ENCODE results near the gene CD9.
A peak's percentile ranks its signal among the peaks of the same experiment; 100 is the strongest.

The CD9 gene

GRCh38 chr12:6269986-6270385 lies 69.8 kb downstream of the CD9 start:
- no peaks in the 10 kb centered on the region for H3K36me3 ChIP-seq (replicated peaks)
- H3K4me3 ChIP-seq (ENCODE audit: low read depth, low read length): no peak overlapping the region
- in situ Hi-C loops (cut with HindIII; ENCODE audit: low pct_ligation_motif_present, low sequenced_read_pairs): no loop called here
- H3K27ac ChIP-seq: no peak overlapping the region
- TF ChIP-seq, protein P1, sequence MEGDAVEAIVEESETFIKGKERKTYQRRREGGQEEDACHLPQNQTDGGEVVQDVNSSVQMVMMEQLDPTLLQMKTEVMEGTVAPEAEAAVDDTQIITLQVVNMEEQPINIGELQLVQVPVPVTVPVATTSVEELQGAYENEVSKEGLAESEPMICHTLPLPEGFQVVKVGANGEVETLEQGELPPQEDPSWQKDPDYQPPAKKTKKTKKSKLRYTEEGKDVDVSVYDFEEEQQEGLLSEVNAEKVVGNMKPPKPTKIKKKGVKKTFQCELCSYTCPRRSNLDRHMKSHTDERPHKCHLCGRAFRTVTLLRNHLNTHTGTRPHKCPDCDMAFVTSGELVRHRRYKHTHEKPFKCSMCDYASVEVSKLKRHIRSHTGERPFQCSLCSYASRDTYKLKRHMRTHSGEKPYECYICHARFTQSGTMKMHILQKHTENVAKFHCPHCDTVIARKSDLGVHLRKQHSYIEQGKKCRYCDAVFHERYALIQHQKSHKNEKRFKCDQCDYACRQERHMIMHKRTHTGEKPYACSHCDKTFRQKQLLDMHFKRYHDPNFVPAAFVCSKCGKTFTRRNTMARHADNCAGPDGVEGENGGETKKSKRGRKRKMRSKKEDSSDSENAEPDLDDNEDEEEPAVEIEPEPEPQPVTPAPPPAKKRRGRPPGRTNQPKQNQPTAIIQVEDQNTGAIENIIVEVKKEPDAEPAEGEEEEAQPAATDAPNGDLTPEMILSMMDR (IDR thresholded peaks at IDR 0.05; ENCODE audit: low read depth, low read length, missing control alignments): no peak
- no peak for DNase-seq
- H3K27me3 ChIP-seq (replicated peaks): no peaks in the 10 kb centered on the region

- Histone ChIP-seq H3K36me3 (replicated peaks) (no peaks in the 10 kb centered on the region), H3K27me3 (replicated peaks) (no peaks in the 10 kb centered on the region), H3K27ac (no peak overlapping the region), H3K4me3 (ENCODE audit: low read depth, low read length) (no peak overlapping the region)
- DNase-seq: no peak
- in situ Hi-C loops (cut with HindIII; ENCODE audit: low pct_ligation_motif_present, low sequenced_read_pairs): no loop called here
- TF ChIP-seq, protein P1 (IDR thresholded peaks at IDR 0.05; ENCODE audit: low read depth, low read length, missing control alignments): no peak
Observed at GRCh38 chr12:6271281-6271680, 71.1 kb downstream of the CD9 start.

DNA sequence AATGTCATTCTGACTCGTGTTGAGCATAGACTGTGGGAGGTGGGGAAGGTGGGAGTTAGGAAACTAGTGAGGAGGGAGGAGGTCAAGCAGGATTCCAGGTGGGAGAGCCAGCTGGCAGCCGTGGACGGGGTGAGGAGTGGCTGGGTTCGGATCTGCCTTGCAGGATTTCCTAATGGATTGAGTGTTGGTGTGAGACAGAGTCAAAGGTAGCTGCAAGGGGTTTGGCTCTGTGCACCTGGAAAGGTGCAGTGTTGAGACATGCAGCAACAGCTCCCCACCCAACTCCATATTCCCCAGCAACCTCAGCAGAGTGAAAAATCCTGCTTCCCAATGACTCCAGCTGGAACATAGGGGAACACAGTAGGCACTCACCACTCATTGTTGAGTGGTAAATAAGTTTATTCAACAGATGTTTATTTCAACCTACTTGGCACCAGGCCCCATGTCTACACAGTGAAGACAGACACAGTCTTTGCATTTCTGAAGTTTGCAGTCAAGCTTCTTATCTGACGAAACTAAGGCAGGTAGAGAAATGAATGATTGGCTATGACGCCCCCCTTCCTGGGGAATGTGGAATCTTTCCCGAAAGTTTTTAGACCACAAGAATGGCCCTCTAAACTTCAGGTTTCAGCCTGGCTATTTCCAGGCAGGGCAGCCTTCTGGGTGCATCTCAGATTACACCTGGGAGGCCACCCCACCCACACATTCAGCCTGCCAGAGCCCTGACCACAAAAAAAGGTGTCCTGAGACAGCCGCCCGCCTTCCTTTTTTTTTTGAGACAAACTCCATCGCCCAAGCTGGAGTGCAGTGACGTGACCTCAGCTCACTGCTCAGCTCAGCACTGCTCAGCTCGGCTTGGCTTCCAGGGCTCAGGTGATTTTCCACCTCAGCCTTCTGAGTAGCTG lies 72.4 kb downstream of the CD9 start:
- H3K36me3 ChIP-seq (replicated peaks): no peaks in the 10 kb centered on the region
- no peak for DNase-seq
- H3K27ac ChIP-seq: no peak overlapping the region
- no peaks in the 10 kb centered on the region for H3K27me3 ChIP-seq (replicated peaks)
- H3K4me3 ChIP-seq (ENCODE audit: low read depth, low read length): no peak overlapping the region
- TF ChIP-seq, protein P1 (IDR thresholded peaks at IDR 0.05; ENCODE audit: low read depth, low read length, missing control alignments): no peak
- in situ Hi-C loops (cut with HindIII; ENCODE audit: low pct_ligation_motif_present, low sequenced_read_pairs): no loop called here

- no peak overlapping the region for H3K4me3 ChIP-seq (ENCODE audit: low read depth, low read length)
- no peak for DNase-seq
- in situ Hi-C loops (cut with HindIII; ENCODE audit: low pct_ligation_motif_present, low sequenced_read_pairs): no loop called here
- no peak overlapping the region for H3K27ac ChIP-seq
- no peaks in the 10 kb centered on the region for H3K27me3 ChIP-seq (replicated peaks)
- TF ChIP-seq, protein P1 (IDR thresholded peaks at IDR 0.05; ENCODE audit: low read depth, low read length, missing control alignments): no peak
- no peaks in the 10 kb centered on the region for H3K36me3 ChIP-seq (replicated peaks)
Observed at GRCh38 chr12:6273205-6273540, 73.0 kb downstream of the CD9 start.

- no peak for DNase-seq
- H3K27me3 ChIP-seq (replicated peaks): no peaks in the 10 kb centered on the region
- H3K27ac ChIP-seq: no peak overlapping the region
- no peak overlapping the region for H3K4me3 ChIP-seq (ENCODE audit: low read depth, low read length)
- TF ChIP-seq, protein P1 (IDR thresholded peaks at IDR 0.05; ENCODE audit: low read depth, low read length, missing control alignments): peak; percentile 39
- in situ Hi-C loops (cut with HindIII; ENCODE audit: low pct_ligation_motif_present, low sequenced_read_pairs): no loop called here
- no peaks in the 10 kb centered on the region for H3K36me3 ChIP-seq (replicated peaks)
Observed at GRCh38 chr12:6273541-6274230, 73.5 kb downstream of the CD9 start.

All from brain microvascular endothelial cell (primary cell).